ENCODE results near the gene KDM2A. TPM values are rescaled to one million over a fixed set of nuclear protein-coding genes. Genes with fewer than 3 reads are reported as not detected.

Gene KDM2A
- total RNA-seq, 1 donor from 2014 or later: 55.1 TPM

- no peak for DNase-seq
Measured at GRCh38 chr11:67274768-67275605, 155.9 kb downstream of the KDM2A start.

- no peak for DNase-seq
Measured at GRCh38 chr11:67275606-67276409, 156.7 kb downstream of the KDM2A start.

- DNase-seq: peak; percentile 75
Measured at GRCh38 chr11:67276781-67277230, 157.7 kb downstream of the KDM2A start.

- DNase-seq: peak; percentile 90
Measured at GRCh38 chr11:67277231-67277961, 158.3 kb downstream of the KDM2A start.

GRCh38 chr11:67278135-67278938, 159.3 kb downstream of the KDM2A start:
- DNase-seq: no peak

- no peak for DNase-seq
Measured at GRCh38 chr11:67278939-67279588, 160.0 kb downstream of the KDM2A start.

GRCh38 chr11:67279589-67280340, 160.7 kb downstream of the KDM2A start:
- no peak for DNase-seq

- no peak for DNase-seq
Measured at GRCh38 chr11:67280341-67280787, 161.3 kb downstream of the KDM2A start.

- no peak for DNase-seq
Measured at GRCh38 chr11:67280788-67281551, 161.9 kb downstream of the KDM2A start.

- DNase-seq: no peak
Measured at GRCh38 chr11:67281552-67282150, 162.6 kb downstream of the KDM2A start.

GRCh38 chr11:67282155-67282875, 163.3 kb downstream of the KDM2A start:
- no peak for DNase-seq

- DNase-seq: no peak
Measured at GRCh38 chr11:67282876-67283371, 163.9 kb downstream of the KDM2A start.

GRCh38 chr11:67283481-67283963, 164.5 kb downstream of the KDM2A start:
- DNase-seq: no peak

- DNase-seq: no peak
Measured at GRCh38 chr11:67284811-67285540, 165.9 kb downstream of the KDM2A start.

- DNase-seq: no peak
Measured at GRCh38 chr11:67285541-67286498, 166.8 kb downstream of the KDM2A start.

- DNase-seq: no peak
Measured at GRCh38 chr11:67286621-67287333, 167.7 kb downstream of the KDM2A start.
